ENCODE measurements around the gene GTPBP6.
A peak's percentile ranks its signal among the peaks of the same experiment; 100 is the strongest.

The GTPBP6 gene

GRCh38 chrX:318739-319578 is at the start of gene GTPBP6:
Gene GTPBP6, minus strand, starts transcription at chrX:318796. Its CDS starts 9 bp downstream, at chrX:318787.
- peak within 1 kb of the TSS; percentile 89 for H3K4me3 Mint-ChIP-seq
- peaks cover 19% of the 10 kb centered on the region for H3K4me1 Mint-ChIP-seq (ENCODE audit: low read depth)
- peaks cover 5% of the 10 kb centered on the region for H3K27me3 Mint-ChIP-seq (ENCODE audit: low read depth)
- no peaks in the 10 kb centered on the region for H3K9me3 Mint-ChIP-seq
- H3K27ac Mint-ChIP-seq, result peak within 1 kb of the TSS; percentile 96
- peaks cover 4% of the 10 kb centered on the region for H3K36me3 Mint-ChIP-seq (ENCODE audit: low read depth)

GRCh38 chrX:367866-368265 is 49.3 kb upstream of the GTPBP6 start:
- Mint-ChIP-seq H3K4me1 (ENCODE audit: low read depth) (peaks cover 11% of the 10 kb centered on the region), H3K27me3 (ENCODE audit: low read depth) (peaks cover 19% of the 10 kb centered on the region), H3K9me3 (peaks cover 9% of the 10 kb centered on the region), H3K4me3 (no peak overlapping the region), H3K27ac (no peak overlapping the region), H3K36me3 (ENCODE audit: low read depth) (peaks cover 8% of the 10 kb centered on the region)

GRCh38 chrX:367349-367748 is 48.8 kb upstream of the GTPBP6 start:
- H3K9me3 Mint-ChIP-seq, result peaks cover 11% of the 10 kb centered on the region
- peaks cover 16% of the 10 kb centered on the region for H3K27me3 Mint-ChIP-seq (ENCODE audit: low read depth)
- no peak overlapping the region for H3K27ac Mint-ChIP-seq
- H3K4me1 Mint-ChIP-seq (ENCODE audit: low read depth), result peaks cover 9% of the 10 kb centered on the region
- H3K36me3 Mint-ChIP-seq (ENCODE audit: low read depth), result peaks cover 9% of the 10 kb centered on the region
- H3K4me3 Mint-ChIP-seq, result no peak overlapping the region

- Mint-ChIP-seq H3K36me3 (ENCODE audit: low read depth) (peaks cover 35% of the 10 kb centered on the region), H3K4me1 (ENCODE audit: low read depth) (peaks cover 4% of the 10 kb centered on the region), H3K27me3 (ENCODE audit: low read depth) (no peaks in the 10 kb centered on the region), H3K9me3 (peaks cover 35% of the 10 kb centered on the region), H3K4me3 (no peak overlapping the region), H3K27ac (no peak overlapping the region)
Observed at GRCh38 chrX:363621-364375, 45.2 kb upstream of the GTPBP6 start.

GRCh38 chrX:362937-363620 is 44.5 kb upstream of the GTPBP6 start:
- Mint-ChIP-seq H3K4me1 (ENCODE audit: low read depth) (peaks cover 4% of the 10 kb centered on the region), H3K27me3 (ENCODE audit: low read depth) (no peaks in the 10 kb centered on the region), H3K36me3 (ENCODE audit: low read depth) (peaks cover 38% of the 10 kb centered on the region), H3K27ac (no peak overlapping the region), H3K9me3 (peaks cover 35% of the 10 kb centered on the region), H3K4me3 (no peak overlapping the region)

- Mint-ChIP-seq H3K36me3 (ENCODE audit: low read depth) (peaks cover 44% of the 10 kb centered on the region), H3K4me3 (no peak overlapping the region), H3K27me3 (ENCODE audit: low read depth) (no peaks in the 10 kb centered on the region), H3K27ac (no peak overlapping the region), H3K4me1 (ENCODE audit: low read depth) (peaks cover 6% of the 10 kb centered on the region), H3K9me3 (peaks cover 41% of the 10 kb centered on the region)
Observed at GRCh38 chrX:362351-362750, 43.8 kb upstream of the GTPBP6 start.

GRCh38 chrX:361231-362145 is 42.9 kb upstream of the GTPBP6 start:
- H3K9me3 Mint-ChIP-seq, result peaks cover 48% of the 10 kb centered on the region
- no peaks in the 10 kb centered on the region for H3K27me3 Mint-ChIP-seq (ENCODE audit: low read depth)
- H3K27ac Mint-ChIP-seq, result no peak overlapping the region
- H3K4me1 Mint-ChIP-seq (ENCODE audit: low read depth), result peaks cover 14% of the 10 kb centered on the region
- H3K4me3 Mint-ChIP-seq, result no peak overlapping the region
- peaks cover 49% of the 10 kb centered on the region for H3K36me3 Mint-ChIP-seq (ENCODE audit: low read depth)

GRCh38 chrX:360496-361150 is 42.0 kb upstream of the GTPBP6 start:
- Mint-ChIP-seq H3K36me3 (ENCODE audit: low read depth) (peaks cover 49% of the 10 kb centered on the region), H3K27me3 (ENCODE audit: low read depth) (no peaks in the 10 kb centered on the region), H3K4me3 (no peak overlapping the region), H3K9me3 (peaks cover 48% of the 10 kb centered on the region), H3K27ac (no peak overlapping the region), H3K4me1 (ENCODE audit: low read depth) (peaks cover 16% of the 10 kb centered on the region)

GRCh38 chrX:358651-359143 is 40.1 kb upstream of the GTPBP6 start:
- H3K4me1 Mint-ChIP-seq (ENCODE audit: low read depth), result peaks cover 20% of the 10 kb centered on the region
- no peaks in the 10 kb centered on the region for H3K27me3 Mint-ChIP-seq (ENCODE audit: low read depth)
- peaks cover 49% of the 10 kb centered on the region for H3K36me3 Mint-ChIP-seq (ENCODE audit: low read depth)
- H3K9me3 Mint-ChIP-seq, result peaks cover 47% of the 10 kb centered on the region
- H3K4me3 Mint-ChIP-seq, result no peak overlapping the region
- no peak overlapping the region for H3K27ac Mint-ChIP-seq

GRCh38 chrX:357693-358471 is 39.3 kb upstream of the GTPBP6 start:
- H3K9me3 Mint-ChIP-seq, result peaks cover 39% of the 10 kb centered on the region
- H3K4me3 Mint-ChIP-seq, result peak overlapping the region; percentile 67
- peaks cover 44% of the 10 kb centered on the region for H3K36me3 Mint-ChIP-seq (ENCODE audit: low read depth)
- H3K27me3 Mint-ChIP-seq (ENCODE audit: low read depth), result no peaks in the 10 kb centered on the region
- peaks cover 20% of the 10 kb centered on the region for H3K4me1 Mint-ChIP-seq (ENCODE audit: low read depth)
- peak overlapping the region; percentile 93 for H3K27ac Mint-ChIP-seq

- Mint-ChIP-seq H3K4me3 (peak overlapping the region; percentile 67), H3K27ac (peak overlapping the region; percentile 93), H3K4me1 (ENCODE audit: low read depth) (peaks cover 20% of the 10 kb centered on the region), H3K27me3 (ENCODE audit: low read depth) (no peaks in the 10 kb centered on the region), H3K9me3 (peaks cover 35% of the 10 kb centered on the region), H3K36me3 (ENCODE audit: low read depth) (peaks cover 40% of the 10 kb centered on the region)
Observed at GRCh38 chrX:357035-357692, 38.6 kb upstream of the GTPBP6 start.

GRCh38 chrX:356385-357034 is 37.9 kb upstream of the GTPBP6 start:
- no peaks in the 10 kb centered on the region for H3K27me3 Mint-ChIP-seq (ENCODE audit: low read depth)
- peak overlapping the region; percentile 93 for H3K27ac Mint-ChIP-seq
- peak overlapping the region; percentile 67 for H3K4me3 Mint-ChIP-seq
- H3K9me3 Mint-ChIP-seq, result peaks cover 31% of the 10 kb centered on the region
- peaks cover 36% of the 10 kb centered on the region for H3K36me3 Mint-ChIP-seq (ENCODE audit: low read depth)
- peaks cover 20% of the 10 kb centered on the region for H3K4me1 Mint-ChIP-seq (ENCODE audit: low read depth)
